Smooth muscle cell (in vitro differentiated cells): ENCODE results near the gene SMYD1. TPM values are rescaled to one million over a fixed set of nuclear protein-coding genes. Genes with fewer than 3 reads are reported as not detected.

Experiments used
- DNase-seq: peaks from one replicate; lab custom pipeline; 2025; ENCODE audit not compliant: unreplicated experiment; lab: John Stamatoyannopoulos, UW
- H2AFZ ChIP-seq: fragments of 200-600 bp; sonication (generic); 2 replicates; pipeline ENCODE4 v1.6.0; 2016; ENCODE audit warnings: antibody characterized with exemption, low read depth, mild to moderate bottlenecking
- H3F3A ChIP-seq: fragments of 200-600 bp; sonication (generic); 2 replicates; pipeline ENCODE4 v1.6.0; 2017; ENCODE audit warnings: antibody characterized with exemption, low read depth
- H3K27ac ChIP-seq: fragments of 200-600 bp; sonication (generic); 2 replicates; pipeline ENCODE4 v1.5.1; 2016; ENCODE audit warnings: low read depth, mild to moderate bottlenecking
- H3K27me3 ChIP-seq: fragments of 200-600 bp; sonication (generic); 2 replicates; pipeline ENCODE4 v1.6.1; 2016; ENCODE audit warnings: low read depth, mild to moderate bottlenecking
- H3K36me3 ChIP-seq: fragments of 200-600 bp; sonication (generic); 2 replicates; pipeline ENCODE4 v1.5.1; 2016; ENCODE audit warnings: low read depth
- H3K4me1 ChIP-seq: fragments of 200-600 bp; sonication (generic); 2 replicates; pipeline ENCODE4 v1.5.1; 2016; ENCODE audit warnings: low read depth
- H3K4me2 ChIP-seq: fragments of 200-600 bp; sonication (generic); 2 replicates; pipeline ENCODE4 v1.6.0; 2016; ENCODE audit warnings: mild to moderate bottlenecking
- H3K4me3 ChIP-seq: fragments of 200-600 bp; sonication (generic); 2 replicates; pipeline ENCODE4 v1.5.1; 2016; ENCODE audit warnings: mild to moderate bottlenecking
- H3K79me2 ChIP-seq: fragments of 200-600 bp; sonication (generic); 2 replicates; pipeline ENCODE4 v1.6.0; 2016; ENCODE audit warnings: low read depth, mild to moderate bottlenecking
- H3K9ac ChIP-seq: fragments of 200-600 bp; sonication (generic); 2 replicates; pipeline ENCODE4 v1.6.0; 2016; ENCODE audit warnings: low read depth
- H3K9me3 ChIP-seq: fragments of 200-600 bp; sonication (generic); replicated peaks from 2 replicates; pipeline ENCODE4 v1.5.1; 2016; ENCODE audit warnings: low read depth
- H4K20me1 ChIP-seq: fragments of 200-600 bp; sonication (generic); 2 replicates; pipeline ENCODE4 v1.6.0; 2016; ENCODE audit warnings: low read depth
- CTCF ChIP-seq: fragments of 200-600 bp; sonication (generic); IDR thresholded peaks from 2 replicates; pipeline ENCODE4 v1.5.1; 2017; ENCODE audit warnings: borderline replicate concordance, mild to moderate bottlenecking, antibody characterized with exemption; ENCODE audit not compliant: insufficient read depth, poor library complexity, severe bottlenecking
- whole genome bisulfite sequencing: methylation state at CpG from one replicate; pipeline ENCODE4 v1.1.7; 2016; ENCODE audit warnings: low lambda C conversion rate; 5-methylcytosine and 5-hydroxymethylcytosine counted together
- polyA plus RNA-seq: library from polyadenylated mRNA; unstranded; fragments of >200 nt; fragmentation: Nextera tagmentation; extraction: Ambion mirVana; gene quantifications from 2 replicates; pipeline ENCODE4 v1.2.1, GENCODE V29; 2016
- total RNA-seq: library from RNA; depleted of rRNA; stranded (reverse); fragments of >200 nt; gene quantifications from 2 replicates; pipeline ENCODE4 v1.2.3, GENCODE V29; 2014

SMYD1 gene
- total and polyA plus RNA-seq, 2 experiments from 2014 or later, result not detected

- H3K4me2 ChIP-seq, result no peak overlapping the region
- no peaks in the 10 kb centered on the region for H3K36me3 ChIP-seq
- H4K20me1 ChIP-seq, result no peaks in the 10 kb centered on the region
- no peaks in the 10 kb centered on the region for H3K79me2 ChIP-seq
- H3K4me3 ChIP-seq, result no peak overlapping the region
- no peak for DNase-seq
- no peak overlapping the region for H3K27ac ChIP-seq
- H3K27me3 ChIP-seq, result peaks cover 43% of the 10 kb centered on the region
- H3K9ac ChIP-seq, result no peak overlapping the region
- no peaks in the 10 kb centered on the region for H3F3A ChIP-seq
- TF ChIP-seq CTCF, result no peak
- 88% methylated on average over 9 of the region's 9 CpGs for WGBS
- H2AFZ ChIP-seq, result no peak overlapping the region
- no peaks in the 10 kb centered on the region for H3K9me3 ChIP-seq
- no peaks in the 10 kb centered on the region for H3K4me1 ChIP-seq
Measured at GRCh38 chr2:88123975-88124917, 56.6 kb downstream of the SMYD1 start.

GRCh38 chr2:88125344-88125923, 57.8 kb downstream of the SMYD1 start:
- DNase-seq, result no peak
- WGBS, result 80% methylated on average over 3 of the region's 3 CpGs
- TF ChIP-seq CTCF, result no peak
- Histone ChIP-seq H3K27me3 (peaks cover 43% of the 10 kb centered on the region), H3K27ac (no peak overlapping the region), H3K4me1 (no peaks in the 10 kb centered on the region), H3K36me3 (no peaks in the 10 kb centered on the region), H2AFZ (no peak overlapping the region), H3F3A (no peaks in the 10 kb centered on the region), H3K79me2 (no peaks in the 10 kb centered on the region), H4K20me1 (no peaks in the 10 kb centered on the region), H3K4me2 (no peak overlapping the region), H3K9ac (no peak overlapping the region), H3K4me3 (no peak overlapping the region), H3K9me3 (no peaks in the 10 kb centered on the region)

GRCh38 chr2:88125924-88126771, 58.5 kb downstream of the SMYD1 start:
- no peaks in the 10 kb centered on the region for H3F3A ChIP-seq
- TF ChIP-seq CTCF, result no peak
- 89% methylated on average over 11 of the region's 11 CpGs for WGBS
- no peaks in the 10 kb centered on the region for H3K9me3 ChIP-seq
- H4K20me1 ChIP-seq, result no peaks in the 10 kb centered on the region
- H3K4me2 ChIP-seq, result no peak overlapping the region
- H2AFZ ChIP-seq, result no peak overlapping the region
- H3K79me2 ChIP-seq, result no peaks in the 10 kb centered on the region
- peaks cover 43% of the 10 kb centered on the region for H3K27me3 ChIP-seq
- no peak overlapping the region for H3K9ac ChIP-seq
- no peak for DNase-seq
- no peaks in the 10 kb centered on the region for H3K4me1 ChIP-seq
- no peaks in the 10 kb centered on the region for H3K36me3 ChIP-seq
- peak overlapping the region; percentile 21 for H3K4me3 ChIP-seq
- H3K27ac ChIP-seq, result no peak overlapping the region
